Mesodermal cell (in vitro differentiated cells): ENCODE results near the gene OR8H2.

Source experiments
- H3K27ac ChIP-seq: 2 replicates; pipeline ENCODE4 v1.7.0; 2013; ENCODE audit warnings: mild to moderate bottlenecking, low read depth, low read length, moderate library complexity; ENCODE audit not compliant: severe bottlenecking
- H3K36me3 ChIP-seq: 2 replicates; pipeline ENCODE4 v1.7.1; 2013; ENCODE audit warnings: mild to moderate bottlenecking, low read length, moderate library complexity; ENCODE audit not compliant: control insufficient read depth, insufficient read depth
- H3K4me1 ChIP-seq: one replicate; pipeline ENCODE4 v1.7.1; 2013; ENCODE audit warnings: mild to moderate bottlenecking, low read length; ENCODE audit not compliant: insufficient read depth, control insufficient read depth, poor library complexity, severe bottlenecking
- H3K4me3 ChIP-seq: 2 replicates; pipeline ENCODE4 v1.7.0; 2013; ENCODE audit warnings: low read length, control low read depth, mild to moderate bottlenecking; ENCODE audit not compliant: insufficient read depth, poor library complexity, severe bottlenecking; ENCODE audit errors: extremely low read depth
- H3K9me3 ChIP-seq: 2 replicates; pipeline ENCODE4 v1.7.1; 2013; ENCODE audit warnings: mild to moderate bottlenecking, low read length, moderate library complexity; ENCODE audit not compliant: control insufficient read depth
- WGBS, 2 experiments: methylation state at CpG; one replicate each; pipeline ENCODE4 v1.1.5; 2013; ENCODE audit warnings: missing lambda C conversion rate in 2 of 2; ENCODE audit not compliant: insufficient coverage in 2 of 2; 5-methylcytosine and 5-hydroxymethylcytosine counted together

Gene OR8H2

GRCh38 chr11:56151376-56151775, 47.9 kb downstream of the OR8H2 start:
- no CpG with 5 or more reads among the region's 1 CpG for WGBS, 2 experiments
- Histone ChIP-seq H3K9me3 (no peaks in the 10 kb centered on the region), H3K36me3 (no peaks in the 10 kb centered on the region), H3K4me3 (no peak overlapping the region), H3K27ac (no peak overlapping the region), H3K4me1 (no peaks in the 10 kb centered on the region)

- Histone ChIP-seq H3K36me3 (no peaks in the 10 kb centered on the region), H3K4me1 (no peaks in the 10 kb centered on the region), H3K4me3 (no peak overlapping the region), H3K9me3 (peaks cover under 1% of the 10 kb centered on the region), H3K27ac (no peak overlapping the region)
- 92 to 94% methylated on average over 12 to 15 of the region's 15 CpGs for WGBS, 2 experiments
These were observed 48.8 kb downstream of the OR8H2 start for GRCh38 chr11:56152333-56152732.
